ENCODE results near the gene SIK3.

DNA sequence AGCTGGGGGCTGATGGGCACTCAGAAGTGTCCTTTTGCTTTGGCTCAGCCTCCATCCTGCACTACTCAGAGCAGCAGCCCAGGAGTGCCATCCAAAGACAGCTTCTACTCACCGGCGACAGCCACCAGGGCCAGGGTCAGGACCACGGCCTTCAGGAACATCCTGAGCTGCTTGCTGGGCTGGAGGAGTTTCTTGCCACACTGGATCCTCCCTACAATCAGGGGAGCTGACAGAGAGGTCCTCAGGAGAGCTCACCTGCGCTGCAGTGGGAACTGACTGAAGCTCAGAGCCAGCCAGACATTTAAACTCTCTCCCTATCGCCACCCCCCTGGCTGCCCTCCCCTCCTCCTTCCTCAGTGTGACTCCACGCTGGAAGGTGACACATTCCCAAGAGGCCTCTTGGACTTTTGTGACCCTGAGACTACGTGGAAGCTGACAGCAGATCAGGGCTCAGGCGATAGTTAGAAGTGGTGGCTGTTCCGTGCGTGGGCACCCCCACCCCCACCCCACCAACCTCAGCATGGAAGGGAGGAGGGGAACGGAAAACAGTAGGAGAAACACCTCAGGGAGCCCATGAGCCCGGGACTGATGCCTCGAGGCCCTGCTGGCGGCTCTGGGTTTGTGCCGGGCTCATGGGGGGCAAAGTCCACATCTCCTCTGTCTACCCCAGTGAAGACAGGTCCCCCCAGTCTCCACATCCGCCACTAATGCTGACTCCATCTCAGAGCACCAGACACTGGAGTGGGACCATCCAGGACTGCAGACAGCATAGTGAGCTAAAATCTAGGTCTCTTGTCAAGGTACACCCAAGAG, 275.0 kb downstream of the SIK3 start, which contains the start of gene APOA4:
- TF ChIP-seq, protein P1, sequence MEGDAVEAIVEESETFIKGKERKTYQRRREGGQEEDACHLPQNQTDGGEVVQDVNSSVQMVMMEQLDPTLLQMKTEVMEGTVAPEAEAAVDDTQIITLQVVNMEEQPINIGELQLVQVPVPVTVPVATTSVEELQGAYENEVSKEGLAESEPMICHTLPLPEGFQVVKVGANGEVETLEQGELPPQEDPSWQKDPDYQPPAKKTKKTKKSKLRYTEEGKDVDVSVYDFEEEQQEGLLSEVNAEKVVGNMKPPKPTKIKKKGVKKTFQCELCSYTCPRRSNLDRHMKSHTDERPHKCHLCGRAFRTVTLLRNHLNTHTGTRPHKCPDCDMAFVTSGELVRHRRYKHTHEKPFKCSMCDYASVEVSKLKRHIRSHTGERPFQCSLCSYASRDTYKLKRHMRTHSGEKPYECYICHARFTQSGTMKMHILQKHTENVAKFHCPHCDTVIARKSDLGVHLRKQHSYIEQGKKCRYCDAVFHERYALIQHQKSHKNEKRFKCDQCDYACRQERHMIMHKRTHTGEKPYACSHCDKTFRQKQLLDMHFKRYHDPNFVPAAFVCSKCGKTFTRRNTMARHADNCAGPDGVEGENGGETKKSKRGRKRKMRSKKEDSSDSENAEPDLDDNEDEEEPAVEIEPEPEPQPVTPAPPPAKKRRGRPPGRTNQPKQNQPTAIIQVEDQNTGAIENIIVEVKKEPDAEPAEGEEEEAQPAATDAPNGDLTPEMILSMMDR (IDR thresholded peaks at IDR 0.05): no peak
- TF ChIP-seq EZH2phosphoT487 (IDR thresholded peaks at IDR 0.05): no peak
- TF ChIP-seq EZH2 (IDR thresholded peaks at IDR 0.05): no peak

Measured in neural progenitor cell (in vitro differentiated cells).